ENCODE results near the gene HPCAL1. TPM values are rescaled to one million over a fixed set of nuclear protein-coding genes. Genes with fewer than 3 reads are reported as not detected.

The HPCAL1 gene
- total RNA-seq, 2 donors from 2014 or later, result 41.0 to 66.3 TPM

GRCh38 chr2:10306901-10307463 lies 4.3 kb downstream of the HPCAL1 start:
- H3K36me3 ChIP-seq (replicated peaks in 1 of 2; ENCODE audit: insufficient read depth in 1 of 2, low read depth in 2 of 2), result no peaks in the 10 kb centered on the region
- H3K4me3 ChIP-seq, result no peak overlapping the region
- no peak for DNase-seq
- H3K9me3 ChIP-seq, result no peaks in the 10 kb centered on the region
- peaks cover 42% of the 10 kb centered on the region for H3K4me1 ChIP-seq
- no peaks in the 10 kb centered on the region for H3K27me3 ChIP-seq
- TF ChIP-seq POLR2A (IDR thresholded peaks at IDR 0.05), result no peak
- TF ChIP-seq, protein P1, sequence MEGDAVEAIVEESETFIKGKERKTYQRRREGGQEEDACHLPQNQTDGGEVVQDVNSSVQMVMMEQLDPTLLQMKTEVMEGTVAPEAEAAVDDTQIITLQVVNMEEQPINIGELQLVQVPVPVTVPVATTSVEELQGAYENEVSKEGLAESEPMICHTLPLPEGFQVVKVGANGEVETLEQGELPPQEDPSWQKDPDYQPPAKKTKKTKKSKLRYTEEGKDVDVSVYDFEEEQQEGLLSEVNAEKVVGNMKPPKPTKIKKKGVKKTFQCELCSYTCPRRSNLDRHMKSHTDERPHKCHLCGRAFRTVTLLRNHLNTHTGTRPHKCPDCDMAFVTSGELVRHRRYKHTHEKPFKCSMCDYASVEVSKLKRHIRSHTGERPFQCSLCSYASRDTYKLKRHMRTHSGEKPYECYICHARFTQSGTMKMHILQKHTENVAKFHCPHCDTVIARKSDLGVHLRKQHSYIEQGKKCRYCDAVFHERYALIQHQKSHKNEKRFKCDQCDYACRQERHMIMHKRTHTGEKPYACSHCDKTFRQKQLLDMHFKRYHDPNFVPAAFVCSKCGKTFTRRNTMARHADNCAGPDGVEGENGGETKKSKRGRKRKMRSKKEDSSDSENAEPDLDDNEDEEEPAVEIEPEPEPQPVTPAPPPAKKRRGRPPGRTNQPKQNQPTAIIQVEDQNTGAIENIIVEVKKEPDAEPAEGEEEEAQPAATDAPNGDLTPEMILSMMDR (IDR thresholded peaks at IDR 0.05), result no peak
- no peak overlapping the region for H3K27ac ChIP-seq
- WGBS, 2 donors, result 54 to 60% methylated on average over 4 of the region's 4 CpGs
- no peak for ATAC-seq
- intact Hi-C loops (cut with DNase I), result no loop called here

- H3K36me3 ChIP-seq (replicated peaks in 1 of 2; ENCODE audit: insufficient read depth in 1 of 2, low read depth in 2 of 2), result no peaks in the 10 kb centered on the region
- 33 to 35% methylated on average over 7 of the region's 7 CpGs for WGBS, 2 donors
- ATAC-seq, result no peak
- intact Hi-C loops (cut with DNase I), result no loop called here
- TF ChIP-seq, protein P1 (IDR thresholded peaks at IDR 0.05), result no peak
- TF ChIP-seq POLR2A (IDR thresholded peaks at IDR 0.05), result no peak
- H3K4me3 ChIP-seq, result no peak overlapping the region
- peaks cover 39% of the 10 kb centered on the region for H3K4me1 ChIP-seq
- H3K27me3 ChIP-seq, result no peaks in the 10 kb centered on the region
- H3K9me3 ChIP-seq, result no peaks in the 10 kb centered on the region
- H3K27ac ChIP-seq, result peak overlapping the region in 1 of 4 donors; percentile 4
- DNase-seq, result no peak
These were observed 5.0 kb downstream of the HPCAL1 start for GRCh38 chr2:10307561-10308156.

- no peak overlapping the region for H3K27ac ChIP-seq
- H3K4me3 ChIP-seq, result no peak overlapping the region
- DNase-seq (no peak), ATAC-seq (no peak)
- H3K36me3 ChIP-seq (replicated peaks in 1 of 2; ENCODE audit: insufficient read depth in 1 of 2, low read depth in 2 of 2), result no peaks in the 10 kb centered on the region
- WGBS, 2 donors, result 94 to 98% methylated on average over 2 of the region's 2 CpGs
- TF ChIP-seq, protein P1 (IDR thresholded peaks at IDR 0.05), result no peak
- no peak for TF ChIP-seq POLR2A (IDR thresholded peaks at IDR 0.05)
- no peaks in the 10 kb centered on the region for H3K9me3 ChIP-seq
- no peaks in the 10 kb centered on the region for H3K27me3 ChIP-seq
- peaks cover 39% of the 10 kb centered on the region for H3K4me1 ChIP-seq
- intact Hi-C loops (cut with DNase I), result no loop called here
These were observed 6.2 kb downstream of the HPCAL1 start for GRCh38 chr2:10308866-10309265.

DNA sequence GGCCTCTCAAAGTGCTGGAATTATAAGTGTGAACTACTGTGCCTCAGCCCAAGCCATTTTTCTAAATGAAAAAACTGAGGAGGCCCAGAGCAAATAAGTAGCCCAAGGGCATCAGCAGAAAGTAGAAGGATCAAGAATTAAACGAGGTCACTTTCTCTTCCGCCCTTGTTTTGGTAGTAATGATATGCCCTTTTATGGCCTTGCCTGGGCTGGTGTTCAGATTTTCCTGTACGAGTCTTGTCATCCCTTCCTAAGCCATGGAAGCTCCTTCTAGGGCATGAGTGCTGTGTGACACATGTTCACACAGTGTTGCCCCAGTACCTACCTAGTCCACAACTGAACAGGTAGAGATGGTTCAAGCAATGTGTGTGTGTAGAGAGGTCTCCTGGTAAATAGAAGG lies 6.6 kb downstream of the HPCAL1 start:
- intact Hi-C loops (cut with DNase I), result no loop called here

More for the DNA sequence above, 6.6 kb downstream of the HPCAL1 start:
- Histone ChIP-seq H3K4me3 (no peak overlapping the region), H3K9me3 (no peaks in the 10 kb centered on the region), H3K27ac (no peak overlapping the region), H3K4me1 (peaks cover 37% of the 10 kb centered on the region), H3K36me3 (replicated peaks in 1 of 2; ENCODE audit: insufficient read depth in 1 of 2, low read depth in 2 of 2) (no peaks in the 10 kb centered on the region), H3K27me3 (no peaks in the 10 kb centered on the region)
- DNase-seq (no peak), ATAC-seq (no peak)
- TF ChIP-seq POLR2A (IDR thresholded peaks at IDR 0.05), result no peak
- TF ChIP-seq, protein P1 (IDR thresholded peaks at IDR 0.05), result no peak
- 55 to 71% methylated on average over 3 of the region's 3 CpGs for WGBS, 2 donors

All from body of pancreas (tissue), 4 donors.